ENCODE data around the gene CTDSPL. TPM values are rescaled to one million over a fixed set of nuclear protein-coding genes. Genes with fewer than 3 reads are reported as not detected.

CTDSPL gene
- total RNA-seq, 1 experiment from 2014 or later, result 32.5 TPM

- no peak for DNase-seq (ENCODE audit: low spot score)
Observed at GRCh38 chr3:37943126-37943525, 81.4 kb downstream of the CTDSPL start.

DNA sequence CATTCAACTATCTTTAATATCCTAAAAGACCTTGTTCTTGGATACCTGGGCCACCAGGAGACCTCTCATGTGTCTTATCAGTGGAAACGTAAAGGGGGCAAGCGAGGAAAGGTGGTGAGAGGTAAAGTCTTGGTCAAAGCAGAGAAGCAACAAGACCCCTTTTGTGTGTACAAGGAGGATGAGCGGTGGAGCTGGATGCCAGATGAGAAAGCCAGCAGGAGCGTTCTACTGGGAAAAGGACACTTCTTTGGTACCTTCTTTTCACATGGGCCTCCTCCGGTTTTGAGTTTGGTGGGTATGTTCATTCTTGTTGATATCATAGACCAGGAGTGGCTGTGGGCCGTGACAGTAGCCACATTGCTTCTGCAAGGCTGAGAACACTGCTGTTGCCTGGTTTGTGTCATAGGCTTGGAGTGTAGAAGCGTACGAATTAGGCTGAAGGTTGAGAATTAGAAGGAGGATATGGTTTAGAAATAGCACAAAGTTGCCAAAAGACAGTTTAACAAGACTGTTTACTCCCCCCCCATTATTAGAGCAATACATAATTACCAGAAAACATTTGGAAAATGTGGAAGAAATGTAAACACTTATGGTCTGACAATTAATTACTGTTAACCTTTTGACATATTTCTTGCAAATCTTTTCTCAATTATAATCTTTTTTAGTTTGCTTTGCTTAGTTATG is 82.1 kb downstream of the CTDSPL start:
- DNase-seq (ENCODE audit: low spot score), result no peak

DNA sequence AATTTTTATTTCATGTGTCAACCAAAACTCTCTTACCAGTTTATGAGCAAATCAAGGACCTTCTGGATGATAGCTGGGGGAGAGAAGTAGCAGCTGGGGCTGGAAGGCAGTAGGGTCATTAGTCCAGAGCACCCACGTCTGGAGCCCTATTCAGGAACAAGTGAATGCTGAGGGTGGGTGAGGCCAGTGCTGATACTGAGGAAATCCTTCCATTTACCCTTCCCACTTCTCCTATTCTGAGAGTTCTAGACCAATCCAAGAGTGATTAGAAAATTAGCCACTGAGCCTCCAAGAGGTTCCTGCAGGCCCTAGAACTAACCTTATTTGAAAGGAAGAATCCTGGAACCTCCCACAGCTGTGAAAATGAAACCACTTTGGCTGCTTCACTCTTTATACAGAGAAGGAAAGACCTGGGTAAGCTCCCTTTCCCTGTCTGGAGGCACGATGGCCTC is 82.7 kb downstream of the CTDSPL start:
- DNase-seq (ENCODE audit: low spot score), result no peak

- no peak for DNase-seq (ENCODE audit: low spot score)
Observed at GRCh38 chr3:37945156-37945806, 83.6 kb downstream of the CTDSPL start.

- peak; percentile 83 for DNase-seq (ENCODE audit: low spot score)
Observed at GRCh38 chr3:37945807-37946530, 84.3 kb downstream of the CTDSPL start.

GRCh38 chr3:37946531-37946889 is 84.8 kb downstream of the CTDSPL start:
- no peak for DNase-seq (ENCODE audit: low spot score)

DNA sequence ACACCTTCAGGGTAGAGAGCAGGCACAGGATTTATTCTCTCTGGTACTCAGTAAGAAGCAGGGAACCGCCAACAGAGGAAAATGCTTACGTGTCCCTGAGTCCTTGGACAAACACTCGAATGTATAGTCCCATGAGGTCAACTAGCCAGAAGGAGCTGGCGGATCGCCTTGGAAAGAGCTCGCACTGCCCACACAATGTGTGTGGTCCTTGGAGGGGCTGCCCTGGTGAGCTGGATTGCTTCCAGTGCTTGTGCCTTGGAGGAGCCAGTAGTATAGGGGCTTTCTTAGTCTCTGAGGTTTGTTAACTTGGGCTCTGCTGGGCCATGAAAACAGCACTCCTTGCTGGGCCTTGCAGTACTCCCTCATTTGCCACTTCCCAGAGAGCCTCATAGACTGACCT is 88.2 kb downstream of the CTDSPL start:
- DNase-seq (ENCODE audit: low spot score), result no peak

DNA sequence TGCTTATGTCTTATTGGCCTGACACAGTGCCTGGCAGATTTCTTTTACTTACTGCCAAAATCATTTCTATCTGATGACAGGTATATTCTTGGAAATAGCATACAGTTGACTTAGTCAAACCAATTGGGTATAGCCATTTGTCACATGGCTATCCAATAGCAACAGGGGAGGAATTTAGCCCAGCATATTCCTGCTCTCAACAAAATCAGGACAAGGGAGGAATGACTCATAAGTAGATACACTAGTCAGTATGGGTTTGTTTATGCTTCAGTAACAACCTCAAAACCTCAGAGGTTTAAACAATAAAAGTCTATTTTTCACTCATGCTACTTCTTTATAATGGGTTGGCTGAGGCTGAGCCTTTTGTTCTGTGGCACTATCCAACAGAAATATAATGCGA is 90.9 kb downstream of the CTDSPL start:
- no peak for DNase-seq (ENCODE audit: low spot score)

GRCh38 chr3:37953226-37953625 is 91.5 kb downstream of the CTDSPL start:
- no peak for DNase-seq (ENCODE audit: low spot score)

GRCh38 chr3:37953707-37954394 is 92.2 kb downstream of the CTDSPL start:
- no peak for DNase-seq (ENCODE audit: low spot score)

DNA sequence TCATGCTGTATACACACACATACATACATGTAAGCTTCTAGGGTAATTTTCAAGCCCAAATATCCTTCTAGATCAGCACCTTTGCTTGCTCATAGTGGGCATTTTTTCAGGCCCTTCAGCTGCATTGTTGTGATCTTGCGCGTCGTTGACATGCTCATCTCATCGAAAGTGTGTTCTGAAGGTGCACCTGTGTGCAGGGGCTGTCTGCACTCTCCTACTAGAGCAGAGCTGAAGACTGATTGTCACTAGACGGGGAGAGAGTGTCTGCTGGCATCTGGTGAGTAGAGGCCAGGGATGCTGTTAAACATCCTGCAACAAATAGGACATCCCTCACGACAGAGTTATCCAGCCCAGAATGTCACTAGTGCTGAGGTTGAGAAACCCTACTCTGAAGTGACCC is 93.2 kb downstream of the CTDSPL start:
- no peak for DNase-seq (ENCODE audit: low spot score)

- DNase-seq (ENCODE audit: low spot score), result no peak
Observed at GRCh38 chr3:37955918-37956707, 94.4 kb downstream of the CTDSPL start.

- no peak for DNase-seq (ENCODE audit: low spot score)
Observed at GRCh38 chr3:37956723-37957538, 95.3 kb downstream of the CTDSPL start.

- DNase-seq (ENCODE audit: low spot score), result no peak
Observed at GRCh38 chr3:37957539-37957936, 95.9 kb downstream of the CTDSPL start.

DNA sequence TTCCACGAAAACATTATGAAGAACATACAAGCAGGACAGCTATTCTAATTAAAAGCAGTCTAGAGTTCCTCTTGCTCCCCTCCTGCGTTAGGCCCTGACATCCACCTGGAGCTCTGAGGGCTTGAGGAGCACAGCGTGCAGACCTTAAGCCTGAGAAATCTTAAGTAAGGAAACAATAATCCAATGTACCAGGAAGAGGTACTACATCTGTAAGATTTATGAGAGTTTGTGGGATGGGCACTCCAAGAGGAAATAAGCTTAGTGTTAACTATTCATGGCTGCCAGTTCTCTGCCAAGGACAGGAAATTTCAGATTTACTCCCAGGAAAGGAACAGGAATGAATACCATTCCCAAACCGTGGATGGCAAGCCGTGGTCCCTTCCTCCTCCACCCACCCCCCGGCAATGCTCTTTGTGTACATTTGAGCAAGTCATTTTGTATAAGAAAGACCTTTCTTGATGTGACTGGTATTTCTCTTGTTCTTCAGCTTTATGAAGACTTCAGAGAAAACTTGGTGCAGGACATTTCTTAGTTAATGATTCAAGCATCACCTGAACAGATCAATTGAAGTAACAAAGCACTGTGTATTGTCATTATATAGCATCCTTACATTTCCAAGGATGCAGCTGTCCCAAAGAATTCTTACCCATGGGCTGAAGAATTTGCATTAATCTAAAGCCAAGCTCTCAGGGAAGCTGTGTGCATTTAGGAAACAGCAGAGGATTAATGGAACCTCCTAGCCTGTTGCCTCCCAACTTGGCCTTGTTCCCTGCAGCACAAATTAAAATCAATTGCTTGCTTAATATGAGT is 100.1 kb downstream of the CTDSPL start:
- peak; percentile 43 for DNase-seq (ENCODE audit: low spot score)

DNA sequence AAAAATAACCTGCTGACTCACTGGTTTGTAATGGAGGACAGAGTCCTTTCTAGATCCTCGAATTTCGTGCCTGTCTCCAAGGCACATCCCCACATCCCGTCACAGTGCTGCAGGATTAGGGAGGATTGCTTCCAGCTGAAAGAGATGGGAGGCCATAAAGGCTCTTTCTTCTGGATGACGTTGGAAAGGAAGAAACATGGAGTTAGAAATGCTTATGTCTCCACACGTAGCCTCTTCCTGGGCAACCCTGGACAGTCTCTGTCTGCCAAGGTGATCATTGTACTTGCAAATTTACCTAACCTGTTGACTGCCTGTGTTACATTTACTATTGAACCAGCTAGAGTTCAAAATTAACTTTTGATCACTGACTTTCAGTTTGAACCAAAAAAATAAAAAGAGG is 101.3 kb downstream of the CTDSPL start:
- DNase-seq (ENCODE audit: low spot score), result no peak

GRCh38 chr3:37963635-37964034 is 102.0 kb downstream of the CTDSPL start:
- DNase-seq (ENCODE audit: low spot score), result no peak

DNA sequence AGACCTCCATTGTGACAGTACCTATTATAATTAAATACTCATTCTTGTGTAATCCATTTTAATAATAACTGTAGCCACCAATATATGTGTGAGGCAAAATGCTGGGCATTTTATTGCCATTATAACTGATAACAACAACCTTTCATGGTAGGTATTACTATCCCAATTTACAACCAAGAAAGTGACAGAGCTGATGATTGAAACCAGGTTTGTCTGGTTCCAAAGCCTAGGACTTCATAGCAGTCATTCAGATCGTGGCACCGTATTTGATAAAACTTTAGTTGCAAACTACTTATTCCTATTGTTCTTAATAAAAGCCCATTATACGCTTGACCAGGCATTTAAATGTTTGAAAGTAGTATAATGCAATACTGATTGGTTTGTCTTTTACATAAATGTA is 102.5 kb downstream of the CTDSPL start:
- no peak for DNase-seq (ENCODE audit: low spot score)

GRCh38 chr3:37964716-37965115 is 103.0 kb downstream of the CTDSPL start:
- no peak for DNase-seq (ENCODE audit: low spot score)

All from A172 (cell line).